ENCODE data around the gene AP4E1. TPM values are rescaled to one million over a fixed set of nuclear protein-coding genes. Genes with fewer than 3 reads are reported as not detected.

AP4E1 gene
- total and polyA plus RNA-seq, 2 of the 4 experiments (the other 2 are of a cell fraction) = 3.1 to 6.8 TPM

- Histone ChIP-seq H3K4me1 (ENCODE audit: control insufficient read depth, insufficient read depth, low read length) (no peaks in the 10 kb centered on the region), H2AK5ac (ENCODE audit: low read depth, low read length) (no peak overlapping the region), H3K14ac (replicated peaks; ENCODE audit: low read depth, low read length) (no peak overlapping the region), H4K91ac (ENCODE audit: insufficient read depth, low read depth, low read length) (no peak overlapping the region), H3K23ac (ENCODE audit: low read depth, low read length) (no peak overlapping the region), H3K18ac (ENCODE audit: low read depth, low read length) (no peak overlapping the region), H3K79me1 (ENCODE audit: low read depth in 1 of 2, low read length in 2 of 2) (peaks cover 10 to 11% of the 10 kb centered on the region in 2 experiments; a peak in 3 of 4 replicates), H3K27me3 (ENCODE audit: control insufficient read depth, insufficient read depth, low read length) (no peaks in the 10 kb centered on the region), H3K9me3 (ENCODE audit: control insufficient read depth, insufficient read depth, low read length) (no peaks in the 10 kb centered on the region), H3K56ac (ENCODE audit: extremely low read depth, insufficient read depth, low read length) (no peak overlapping the region), H2BK120ac (ENCODE audit: low read depth, low read length) (no peak overlapping the region), H2AFZ (replicated peaks; ENCODE audit: low read length, poor library complexity) (no peak overlapping the region), H4K8ac (ENCODE audit: low read depth in 2 of 2, low read length in 2 of 2) (no peak overlapping the region), H2BK15ac (ENCODE audit: low read depth, low read length) (no peak overlapping the region), H2BK5ac (ENCODE audit: low read depth, low read length, poor library complexity, severe bottlenecking) (no peak overlapping the region), H4K20me1 (ENCODE audit: insufficient read depth, low read length) (no peaks in the 10 kb centered on the region), H3K27ac (ENCODE audit: insufficient read depth, low read length) (no peak overlapping the region), H3K9me1 (ENCODE audit: insufficient read depth, low read length) (peaks cover 3% of the 10 kb centered on the region; the same call in 1 of the 2 replicates), H3K36me3 (ENCODE audit: control insufficient read depth, insufficient read depth, low read length) (peaks cover 10% of the 10 kb centered on the region), H3K9ac (ENCODE audit: low read depth, low read length) (no peak overlapping the region), H4K5ac (ENCODE audit: low read depth, low read length) (no peak overlapping the region), H3K4me3 (ENCODE audit: insufficient read depth, low read depth, low read length) (no peak overlapping the region), H2AK9ac (replicated peaks; ENCODE audit: low read depth, low read length, poor library complexity) (no peak overlapping the region), H2BK20ac (ENCODE audit: low read depth, low read length) (no peak overlapping the region), H3K4ac (ENCODE audit: low read depth, low read length) (no peak overlapping the region), H3K4me2 (ENCODE audit: low read depth, low read length) (no peak overlapping the region)
- BruUV-seq (replicated peaks) = no TSS peak
- TF ChIP-seq ELK1 (IDR thresholded peaks at IDR 0.05; ENCODE audit: borderline replicate concordance, low read depth, low read length) (no peak), FOS (IDR thresholded peaks at IDR 0.05; ENCODE audit: low read depth, low read length) (no peak), POLR2A (IDR thresholded peaks at IDR 0.05; ENCODE audit: low read depth, low read length) (no peak), CTCF (conservative IDR thresholded peaks at IDR 0.05; ENCODE audit: low read depth, low read length) (no peak), RCOR1 (IDR thresholded peaks at IDR 0.05; ENCODE audit: insufficient replicate concordance, low read length) (no peak), BHLHE40 (IDR thresholded peaks at IDR 0.05; ENCODE audit: low read depth, low read length) (no peak), RAD21 (IDR thresholded peaks at IDR 0.05; ENCODE audit: low read length) (no peak), CHD1 (IDR thresholded peaks at IDR 0.05; ENCODE audit: low read depth, low read length) (no peak), USF2 (IDR thresholded peaks at IDR 0.05; ENCODE audit: low read depth, low read length) (no peak), MAZ (IDR thresholded peaks at IDR 0.05; ENCODE audit: borderline replicate concordance, low read depth, low read length) (no peak), NFE2L2 (IDR thresholded peaks at IDR 0.05; ENCODE audit: low read depth, low read length) (no peak)
- ATAC-seq (ENCODE audit: low read depth) = no peak
- intact Hi-C loops (cut with micrococcal nuclease) = no loop called here
- CTCF ChIA-PET = interaction anchor here (0.6 kb wide), 1 partner anchor 174 kb away, joined by 3 read pairs; no protein-coding TSS in a partner anchor
- in situ Hi-C loops (cut with MboI; ENCODE audit: low sequenced_read_pairs) = no loop called here
- POLR2A ChIA-PET (ENCODE audit: unreplicated experiment) = no interaction called here
- DNase-seq = no peak
- no CpG with 5 or more reads among the region's 4 CpGs for WGBS, 2 experiments (ENCODE audit: extremely low coverage in 2 of 2, insufficient read length in 1 of 2)
- dilution Hi-C loops (cut with HindIII; ENCODE audit: low sequenced_read_pairs, unreplicated experiment) = no loop called here
Observed at GRCh38 chr15:50978580-50978979, 70.1 kb downstream of the AP4E1 start.

All from IMR-90 (cell line).